Activated T-cell treated with anti-CD3 and anti-CD28 coated beads for 48 hours (primary cell): ENCODE measurements around the gene VTI1A.

ENCODE experiments used
- DNase-seq: peaks from one replicate; pipeline ENCODE4 v3.0.0-alpha.2; 2020; ENCODE audit warnings: low read depth

Gene VTI1A

GRCh38 chr10:112785089-112785488, 338.1 kb downstream of the VTI1A start:
- no peak for DNase-seq

GRCh38 chr10:112789248-112789647, 342.2 kb downstream of the VTI1A start:
- no peak for DNase-seq

- no peak for DNase-seq
Measured at GRCh38 chr10:112790030-112790429, 343.0 kb downstream of the VTI1A start.

GRCh38 chr10:112790921-112791320, 343.9 kb downstream of the VTI1A start:
- no peak for DNase-seq

GRCh38 chr10:112791447-112791846, 344.4 kb downstream of the VTI1A start:
- no peak for DNase-seq

- no peak for DNase-seq
Measured at GRCh38 chr10:112792487-112793201, 345.6 kb downstream of the VTI1A start.

- DNase-seq: no peak
Measured at GRCh38 chr10:112793202-112793921, 346.3 kb downstream of the VTI1A start.

- no peak for DNase-seq
Measured at GRCh38 chr10:112794201-112794600, 347.2 kb downstream of the VTI1A start.

GRCh38 chr10:112795067-112795466, 348.1 kb downstream of the VTI1A start:
- DNase-seq: no peak

GRCh38 chr10:112797197-112797596, 350.2 kb downstream of the VTI1A start:
- DNase-seq: no peak

GRCh38 chr10:112797855-112798254, 350.8 kb downstream of the VTI1A start:
- DNase-seq: no peak

- DNase-seq: no peak
Measured at GRCh38 chr10:112799038-112799437, 352.0 kb downstream of the VTI1A start.

- no peak for DNase-seq
Measured at GRCh38 chr10:112799726-112800510, 352.9 kb downstream of the VTI1A start.

- DNase-seq: no peak
Measured at GRCh38 chr10:112801004-112801403, 354.0 kb downstream of the VTI1A start.

GRCh38 chr10:112801748-112802147, 354.7 kb downstream of the VTI1A start:
- no peak for DNase-seq

- DNase-seq: no peak
Measured at GRCh38 chr10:112802411-112803022, 355.5 kb downstream of the VTI1A start.

- DNase-seq: no peak
Measured at GRCh38 chr10:112803961-112804401, 357.0 kb downstream of the VTI1A start.

- DNase-seq: no peak
Measured at GRCh38 chr10:112805254-112805590, 358.2 kb downstream of the VTI1A start.

- no peak for DNase-seq
Measured at GRCh38 chr10:112805701-112806100, 358.7 kb downstream of the VTI1A start.

GRCh38 chr10:112807013-112807412, 360.0 kb downstream of the VTI1A start:
- no peak for DNase-seq

GRCh38 chr10:112809736-112810135, 362.7 kb downstream of the VTI1A start:
- no peak for DNase-seq

GRCh38 chr10:112810711-112811151, 363.7 kb downstream of the VTI1A start:
- DNase-seq: no peak
